ENCODE data around the gene ZNF592.

- TF ChIP-seq CTCF (tag by site-specific recombination; IDR thresholded peaks at IDR 0.05) (no peak), ZNF10 (tag by site-specific recombination; IDR thresholded peaks at IDR 0.05) (no peak), PRDM1 (tag by site-specific recombination; IDR thresholded peaks at IDR 0.05) (no peak), ELK4 (IDR thresholded peaks at IDR 0.05; ENCODE audit: borderline replicate concordance, low read depth, low read length) (no peak)
These were observed 49.4 kb downstream of the ZNF592 start for GRCh38 chr15:84797801-84798200.
